Measurements from ENCODE around the gene LGALS16.

Gene LGALS16

GRCh38 chr19:39647918-39648317 lies 7.8 kb upstream of the LGALS16 start:
- no peak overlapping the region for H3K4me2 ChIP-seq (ENCODE audit: low read depth, low read length, poor library complexity, severe bottlenecking)
- H3K4me1 ChIP-seq (ENCODE audit: insufficient read depth, low read length, poor library complexity, severe bottlenecking): no peaks in the 10 kb centered on the region
- H3F3A ChIP-seq (ENCODE audit: low read depth): no peaks in the 10 kb centered on the region
- H3K27me3 ChIP-seq (ENCODE audit: insufficient read depth, low read length, poor library complexity, severe bottlenecking): no peaks in the 10 kb centered on the region
- no peaks in the 10 kb centered on the region for H3K79me2 ChIP-seq (ENCODE audit: insufficient read depth, low read length)
- H2AFZ ChIP-seq (ENCODE audit: low read length): no peak overlapping the region
- H3K4me3 ChIP-seq (ENCODE audit: low read length, poor library complexity, severe bottlenecking): no peak overlapping the region
- H3K36me3 ChIP-seq (ENCODE audit: insufficient read depth, low read length): no peaks in the 10 kb centered on the region
- TF ChIP-seq CTCF (conservative IDR thresholded peaks at IDR 0.05; ENCODE audit: low read length) (no peak), EZH2phosphoT487 (IDR thresholded peaks at IDR 0.05; ENCODE audit: borderline replicate concordance) (no peak)
- H4K20me1 ChIP-seq (ENCODE audit: insufficient read depth, low read length, poor library complexity, severe bottlenecking): no peaks in the 10 kb centered on the region
- no peaks in the 10 kb centered on the region for H3K9me2 ChIP-seq (replicated peaks; ENCODE audit: low read depth, low read length)
- H3K9ac ChIP-seq (ENCODE audit: low read depth, low read length, poor library complexity, severe bottlenecking): no peak overlapping the region
- H3K9me3 ChIP-seq (ENCODE audit: insufficient read depth, low read depth, low read length): no peaks in the 10 kb centered on the region

DNA sequence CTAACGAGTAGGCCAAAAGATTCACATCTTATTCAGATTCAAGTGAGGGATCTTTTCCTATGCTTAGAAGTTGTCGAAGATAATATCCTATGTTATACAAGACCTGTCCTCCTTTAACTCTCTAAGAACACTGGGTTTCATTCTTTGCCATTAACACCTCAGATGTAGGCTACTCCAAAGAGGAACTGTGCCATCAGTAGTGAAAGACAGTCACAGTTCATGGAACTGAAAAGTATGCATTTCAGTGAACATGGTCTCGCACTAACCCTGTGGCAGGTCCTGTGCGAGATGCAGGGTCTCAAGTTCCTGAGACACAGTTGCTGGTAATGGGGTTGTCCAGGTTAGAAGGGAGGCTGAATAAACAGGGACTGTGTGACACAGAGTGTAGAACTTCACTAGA lies 4.1 kb downstream of the LGALS16 start:
- Histone ChIP-seq H3K9me2 (replicated peaks; ENCODE audit: low read depth, low read length) (no peaks in the 10 kb centered on the region), H3F3A (ENCODE audit: low read depth) (no peaks in the 10 kb centered on the region), H3K4me2 (ENCODE audit: low read depth, low read length, poor library complexity, severe bottlenecking) (no peak overlapping the region), H3K27me3 (ENCODE audit: insufficient read depth, low read length, poor library complexity, severe bottlenecking) (no peaks in the 10 kb centered on the region), H3K36me3 (ENCODE audit: insufficient read depth, low read length) (no peaks in the 10 kb centered on the region), H3K9me3 (ENCODE audit: insufficient read depth, low read depth, low read length) (no peaks in the 10 kb centered on the region), H2AFZ (ENCODE audit: low read length) (no peak overlapping the region), H4K20me1 (ENCODE audit: insufficient read depth, low read length, poor library complexity, severe bottlenecking) (no peaks in the 10 kb centered on the region), H3K79me2 (ENCODE audit: insufficient read depth, low read length) (no peaks in the 10 kb centered on the region), H3K9ac (ENCODE audit: low read depth, low read length, poor library complexity, severe bottlenecking) (no peak overlapping the region), H3K4me3 (ENCODE audit: low read length, poor library complexity, severe bottlenecking) (no peak overlapping the region), H3K4me1 (ENCODE audit: insufficient read depth, low read length, poor library complexity, severe bottlenecking) (no peaks in the 10 kb centered on the region)
- no peak for TF ChIP-seq CTCF (conservative IDR thresholded peaks at IDR 0.05; ENCODE audit: low read length)
- no peak for TF ChIP-seq EZH2phosphoT487 (IDR thresholded peaks at IDR 0.05; ENCODE audit: borderline replicate concordance)

DNA sequence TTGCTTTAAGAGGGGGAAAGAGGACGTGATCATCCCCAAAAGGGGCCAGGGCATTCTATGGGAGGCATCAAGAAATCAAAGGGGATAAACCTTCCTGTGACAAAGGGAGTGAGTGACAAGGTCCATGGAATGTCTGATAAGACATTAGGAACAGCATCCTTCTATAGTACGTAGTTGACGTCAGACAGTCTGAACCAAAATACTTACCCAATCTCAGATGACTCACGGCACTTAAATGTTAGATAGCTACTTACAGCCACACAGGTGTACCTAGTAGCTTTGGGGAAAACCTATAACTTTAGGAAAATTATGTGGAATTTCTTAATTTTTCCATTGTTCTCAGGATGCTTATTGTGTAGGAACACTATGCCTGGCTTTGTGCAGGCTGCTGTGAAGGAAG lies 4.9 kb downstream of the LGALS16 start:
- Histone ChIP-seq H3K36me3 (ENCODE audit: insufficient read depth, low read length) (no peaks in the 10 kb centered on the region), H3K4me2 (ENCODE audit: low read depth, low read length, poor library complexity, severe bottlenecking) (no peak overlapping the region), H3K4me1 (ENCODE audit: insufficient read depth, low read length, poor library complexity, severe bottlenecking) (no peaks in the 10 kb centered on the region), H3F3A (ENCODE audit: low read depth) (no peaks in the 10 kb centered on the region), H3K4me3 (ENCODE audit: low read length, poor library complexity, severe bottlenecking) (no peak overlapping the region), H4K20me1 (ENCODE audit: insufficient read depth, low read length, poor library complexity, severe bottlenecking) (no peaks in the 10 kb centered on the region), H3K9me3 (ENCODE audit: insufficient read depth, low read depth, low read length) (no peaks in the 10 kb centered on the region), H3K9me2 (replicated peaks; ENCODE audit: low read depth, low read length) (no peaks in the 10 kb centered on the region), H3K27me3 (ENCODE audit: insufficient read depth, low read length, poor library complexity, severe bottlenecking) (no peaks in the 10 kb centered on the region), H3K79me2 (ENCODE audit: insufficient read depth, low read length) (no peaks in the 10 kb centered on the region), H2AFZ (ENCODE audit: low read length) (no peak overlapping the region), H3K9ac (ENCODE audit: low read depth, low read length, poor library complexity, severe bottlenecking) (no peak overlapping the region)
- TF ChIP-seq CTCF (conservative IDR thresholded peaks at IDR 0.05; ENCODE audit: low read length) (no peak), EZH2phosphoT487 (IDR thresholded peaks at IDR 0.05; ENCODE audit: borderline replicate concordance) (no peak)

Measured in Loucy (cell line).